ENCODE data around the gene C1GALT1. TPM values are rescaled to one million over a fixed set of nuclear protein-coding genes. Genes with fewer than 3 reads are reported as not detected.
"Not testable (repeated sequence)": the region's sequence is repeated elsewhere in the genome, so short reads cannot be mapped to it uniquely, and the experiment has no call there.

C1GALT1 gene
- total and polyA plus RNA-seq, 2 donors (not counting 1 experiment from before 2014, with no cell fraction given) = 12.4 to 66.8 TPM

DNA sequence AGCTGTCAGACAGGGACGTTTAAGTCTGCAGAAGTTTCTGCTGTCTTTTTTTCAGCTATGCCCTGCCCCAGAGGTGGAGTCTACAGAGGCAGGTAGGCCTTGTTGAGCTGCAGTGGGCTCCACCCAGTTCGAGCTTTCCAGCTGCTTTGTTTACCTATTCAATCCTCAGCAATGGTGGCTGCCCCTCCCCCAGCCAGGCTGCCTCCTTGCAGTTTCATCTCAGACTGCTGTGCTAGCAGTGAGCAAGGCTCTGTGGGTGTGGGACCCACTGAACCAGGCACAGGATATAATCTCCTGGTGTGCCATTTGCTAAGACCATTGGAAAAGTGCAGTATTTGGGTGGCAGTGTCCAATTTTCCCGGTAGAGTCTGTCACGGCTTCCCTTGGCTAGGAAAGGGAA lies 37.2 kb upstream of the C1GALT1 start:
- H3K27me3 Mint-ChIP-seq; H3K4me2 ChIP-seq (replicated peaks; ENCODE audit: low read depth, low read length, poor library complexity, severe bottlenecking); H3K9ac ChIP-seq (ENCODE audit: low read length); H3K4me3 ChIP-seq (ENCODE audit: control extremely low read depth in 1 of 5, extremely low read depth in 1 of 5, insufficient read depth in 1 of 5, low read depth in 2 of 5, low read length in 4 of 5); POLR2A ChIA-PET; DNase-seq; H3K27ac ChIP-seq (ENCODE audit: low read length in 2 of 2); H4K20me1 ChIP-seq (ENCODE audit: control insufficient read depth, insufficient read depth, low read length, poor library complexity, severe bottlenecking); H3K79me2 ChIP-seq (ENCODE audit: control insufficient read depth, insufficient read depth, low read length); H2AFZ ChIP-seq (ENCODE audit: insufficient read depth, low read depth, low read length, poor library complexity, severe bottlenecking); H3K27ac Mint-ChIP-seq; ATAC-seq (ENCODE audit: low read depth); H3K4me1 Mint-ChIP-seq; H3K27me3 ChIP-seq (replicated peaks in 1 of 4; ENCODE audit: control extremely low read depth in 1 of 4, control insufficient read depth in 3 of 4, insufficient read depth in 4 of 4, low read length in 3 of 4); H3K4me3 Mint-ChIP-seq; intact Hi-C loops (cut with micrococcal nuclease); H3K36me3 ChIP-seq (replicated peaks in 1 of 2; ENCODE audit: control extremely low read depth in 1 of 2, control insufficient read depth in 1 of 2, extremely low read depth in 1 of 2, insufficient read depth in 2 of 2, low read length in 1 of 2); H3K4me1 ChIP-seq (ENCODE audit: control insufficient read depth in 2 of 2, insufficient read depth in 2 of 2, low read length in 2 of 2); CTCF ChIA-PET; H3K9me3 Mint-ChIP-seq (ENCODE audit: insufficient read depth): not testable (repeated sequence)
- 87% methylated on average over 4 of the region's 4 CpGs for WGBS (ENCODE audit: insufficient coverage)
- H3K9me3 ChIP-seq (ENCODE audit: control extremely low read depth in 1 of 3, control insufficient read depth in 2 of 3, insufficient read depth in 1 of 3, low read length in 2 of 3) = peaks cover 0 to 13% (median 0%) of the 10 kb centered on the region in 3 donors

DNA sequence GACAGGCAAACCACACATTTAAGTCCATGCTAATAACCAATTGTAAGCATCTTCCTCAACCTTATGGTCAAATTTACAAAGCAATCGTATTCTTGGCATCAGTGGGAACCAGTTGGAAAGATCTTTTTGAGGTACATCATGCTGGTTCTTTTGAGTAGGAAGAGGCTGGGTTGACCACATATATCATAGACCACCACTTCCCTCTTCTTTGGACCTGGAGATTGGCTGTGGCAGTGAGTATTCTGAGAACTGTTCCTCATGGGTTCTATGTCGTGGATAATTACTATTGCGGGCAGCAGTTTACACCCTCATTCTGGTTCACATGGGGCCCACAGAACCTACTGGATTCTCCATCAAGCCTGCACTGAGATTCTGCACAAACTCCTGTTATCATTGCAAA lies 35.5 kb upstream of the C1GALT1 start:
- Mint-ChIP-seq H3K4me3 (no peak overlapping the region), H3K27ac (no peak overlapping the region), H3K27me3 (no peaks in the 10 kb centered on the region), H3K4me1 (peaks cover 8% of the 10 kb centered on the region), H3K9me3 (ENCODE audit: insufficient read depth) (peaks cover 4% of the 10 kb centered on the region)
- CTCF ChIA-PET = interaction anchor here (1.2 kb wide), 1 partner anchor 34 kb away, joined by 3 read pairs; no protein-coding TSS in a partner anchor
- Histone ChIP-seq H3K36me3 (replicated peaks in 1 of 2; ENCODE audit: control extremely low read depth in 1 of 2, control insufficient read depth in 1 of 2, extremely low read depth in 1 of 2, insufficient read depth in 2 of 2, low read length in 1 of 2) (no peaks in the 10 kb centered on the region), H3K9me3 (ENCODE audit: control extremely low read depth in 1 of 3, control insufficient read depth in 2 of 3, insufficient read depth in 1 of 3, low read length in 2 of 3) (peaks cover 0 to 13% (median 0%) of the 10 kb centered on the region in 3 donors), H2AFZ (ENCODE audit: insufficient read depth, low read depth, low read length, poor library complexity, severe bottlenecking) (no peak overlapping the region), H4K20me1 (ENCODE audit: control insufficient read depth, insufficient read depth, low read length, poor library complexity, severe bottlenecking) (no peaks in the 10 kb centered on the region), H3K79me2 (ENCODE audit: control insufficient read depth, insufficient read depth, low read length) (no peaks in the 10 kb centered on the region), H3K9ac (ENCODE audit: low read length) (no peak overlapping the region), H3K4me2 (replicated peaks; ENCODE audit: low read depth, low read length, poor library complexity, severe bottlenecking) (no peak overlapping the region), H3K4me3 (ENCODE audit: control extremely low read depth in 1 of 5, extremely low read depth in 1 of 5, insufficient read depth in 1 of 5, low read depth in 2 of 5, low read length in 4 of 5) (no peak overlapping the region), H3K27me3 (replicated peaks in 1 of 4; ENCODE audit: control extremely low read depth in 1 of 4, control insufficient read depth in 3 of 4, insufficient read depth in 4 of 4, low read length in 3 of 4) (no peaks in the 10 kb centered on the region), H3K4me1 (ENCODE audit: control insufficient read depth in 2 of 2, insufficient read depth in 2 of 2, low read length in 2 of 2) (peaks cover under 1 to 5% of the 10 kb centered on the region in 2 donors), H3K27ac (ENCODE audit: low read length in 2 of 2) (no peak overlapping the region)
- TF ChIP-seq, protein P1, sequence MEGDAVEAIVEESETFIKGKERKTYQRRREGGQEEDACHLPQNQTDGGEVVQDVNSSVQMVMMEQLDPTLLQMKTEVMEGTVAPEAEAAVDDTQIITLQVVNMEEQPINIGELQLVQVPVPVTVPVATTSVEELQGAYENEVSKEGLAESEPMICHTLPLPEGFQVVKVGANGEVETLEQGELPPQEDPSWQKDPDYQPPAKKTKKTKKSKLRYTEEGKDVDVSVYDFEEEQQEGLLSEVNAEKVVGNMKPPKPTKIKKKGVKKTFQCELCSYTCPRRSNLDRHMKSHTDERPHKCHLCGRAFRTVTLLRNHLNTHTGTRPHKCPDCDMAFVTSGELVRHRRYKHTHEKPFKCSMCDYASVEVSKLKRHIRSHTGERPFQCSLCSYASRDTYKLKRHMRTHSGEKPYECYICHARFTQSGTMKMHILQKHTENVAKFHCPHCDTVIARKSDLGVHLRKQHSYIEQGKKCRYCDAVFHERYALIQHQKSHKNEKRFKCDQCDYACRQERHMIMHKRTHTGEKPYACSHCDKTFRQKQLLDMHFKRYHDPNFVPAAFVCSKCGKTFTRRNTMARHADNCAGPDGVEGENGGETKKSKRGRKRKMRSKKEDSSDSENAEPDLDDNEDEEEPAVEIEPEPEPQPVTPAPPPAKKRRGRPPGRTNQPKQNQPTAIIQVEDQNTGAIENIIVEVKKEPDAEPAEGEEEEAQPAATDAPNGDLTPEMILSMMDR (IDR thresholded peaks at IDR 0.05) = no peak
- no peak for TF ChIP-seq EZH2 (IDR thresholded peaks at IDR 0.05; ENCODE audit: borderline replicate concordance, insufficient read depth, low read depth, low read length, poor library complexity, severe bottlenecking)
- WGBS (ENCODE audit: insufficient coverage) = no CpG with 5 or more reads among the region's 3 CpGs
- ATAC-seq (ENCODE audit: low read depth) (no peak), DNase-seq (no peak)
- POLR2A ChIA-PET = no interaction called here
- intact Hi-C loops (cut with micrococcal nuclease) = no loop called here
